BE2C (cell line): Measurements from ENCODE around the gene EZH2.

Source experiments
- DNase-seq: peaks from one replicate; pipeline ENCODE4 v3.0.0-alpha.2; 2020
- H3K27me3 ChIP-seq: fragments of 250-450 bp; sonication (Bioruptor Pico); 2 replicates; pipeline ENCODE4 v1.5.1; 2020; ENCODE audit warnings: mild to moderate bottlenecking
- H3K36me3 ChIP-seq: fragments of 250-450 bp; sonication (Bioruptor Pico); 2 replicates; pipeline ENCODE4 v1.5.1; 2020; ENCODE audit warnings: mild to moderate bottlenecking
- H3K4me1 ChIP-seq: fragments of 250-450 bp; sonication (Bioruptor Pico); 2 replicates; pipeline ENCODE4 v1.5.1; 2020
- H3K4me3 ChIP-seq: 2 replicates; pipeline ENCODE4 v1.5.1; 2011; ENCODE audit warnings: low read depth, low read length
- H3K9me3 ChIP-seq: fragments of 250-450 bp; sonication (Bioruptor Pico); 2 replicates; pipeline ENCODE4 v1.5.1; 2020
- CTCF ChIP-seq: IDR thresholded peaks from 2 replicates; pipeline ENCODE4 v1.5.1; 2012; ENCODE audit warnings: mild to moderate bottlenecking, low read depth, low read length

Gene EZH2

DNA sequence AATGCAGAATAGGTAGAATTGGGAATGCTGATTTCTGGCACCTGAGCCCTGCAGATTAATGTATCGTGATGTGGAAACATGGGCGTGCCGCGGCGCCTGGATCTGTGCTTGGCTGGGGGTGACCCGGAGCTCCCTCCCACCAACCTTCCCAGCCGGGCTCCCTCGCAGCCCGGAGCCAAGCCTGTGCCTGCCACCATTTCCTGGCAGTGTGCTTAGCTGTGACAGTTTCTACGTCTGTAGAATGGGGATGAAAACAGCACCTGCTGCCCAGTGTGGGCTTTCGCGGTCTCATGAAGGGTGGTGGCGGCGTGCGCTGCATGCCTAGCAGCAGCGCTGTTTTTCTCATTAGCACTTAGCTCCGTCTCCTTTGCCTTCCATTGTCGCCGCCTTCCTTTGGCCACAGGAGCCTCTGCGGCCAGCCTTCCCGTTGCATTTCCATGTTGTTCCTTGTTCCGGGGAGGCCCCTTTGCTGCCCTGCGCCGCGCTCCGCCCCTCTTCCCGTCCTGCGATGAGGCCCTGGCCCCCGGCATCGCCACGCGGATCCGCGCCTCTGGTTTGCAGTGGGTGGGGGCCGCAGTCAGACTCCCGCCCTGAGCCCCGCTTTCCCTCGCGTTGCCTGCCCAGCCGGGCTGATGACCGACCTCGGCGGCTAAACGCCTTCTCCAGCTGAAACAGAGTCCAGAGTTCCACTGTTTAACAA is 101.2 kb downstream of the EZH2 start:
- Histone ChIP-seq H3K4me3 (no peak overlapping the region), H3K27me3 (no peaks in the 10 kb centered on the region), H3K9me3 (no peaks in the 10 kb centered on the region), H3K4me1 (no peaks in the 10 kb centered on the region), H3K36me3 (peaks cover 30% of the 10 kb centered on the region)
- no peak for DNase-seq
- no peak for TF ChIP-seq CTCF

DNA sequence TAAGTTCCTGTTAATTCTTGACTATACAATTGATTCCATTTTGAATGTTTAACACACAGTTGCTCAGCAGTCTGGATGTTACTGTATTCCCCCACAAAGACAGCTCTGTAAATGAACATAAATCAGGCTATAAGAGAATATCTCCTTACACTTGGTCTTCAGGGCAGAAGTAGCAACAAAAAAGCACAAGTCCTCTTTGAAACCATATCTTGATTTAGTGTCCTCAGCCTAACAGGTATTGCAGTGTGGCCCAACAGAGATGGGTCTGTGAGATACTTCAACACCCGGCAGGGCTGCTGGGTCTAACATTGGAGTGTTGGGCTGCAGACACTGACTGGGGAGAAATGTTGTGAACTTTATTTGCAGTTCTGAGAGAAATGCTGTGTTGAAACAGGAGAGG is 109.6 kb downstream of the EZH2 start:
- no peak for DNase-seq
- H3K4me1 ChIP-seq = no peaks in the 10 kb centered on the region
- peaks cover 48% of the 10 kb centered on the region for H3K36me3 ChIP-seq
- H3K9me3 ChIP-seq = no peaks in the 10 kb centered on the region
- no peaks in the 10 kb centered on the region for H3K27me3 ChIP-seq
- H3K4me3 ChIP-seq = no peak overlapping the region
- TF ChIP-seq CTCF = no peak

DNA sequence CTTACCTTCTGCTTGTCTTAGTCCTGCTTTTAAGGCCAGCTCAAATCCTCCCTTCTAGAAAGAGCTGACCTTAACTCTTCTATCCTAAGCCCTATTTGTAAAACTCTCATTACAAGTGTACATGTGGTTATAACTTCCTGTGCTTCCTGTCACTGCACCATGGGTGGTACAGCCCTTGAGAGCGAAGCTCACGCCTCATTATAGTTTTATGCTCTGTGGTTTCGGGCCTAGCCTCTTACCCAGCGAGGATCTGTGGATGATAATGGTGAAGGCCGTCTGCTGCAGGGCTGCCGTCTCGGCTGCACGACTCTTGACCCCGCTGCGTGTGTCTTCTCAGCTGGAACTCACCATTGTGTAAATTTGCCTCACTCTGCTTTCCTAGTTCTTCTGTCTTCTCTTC is 110.8 kb downstream of the EZH2 start:
- TF ChIP-seq CTCF = no peak
- Histone ChIP-seq H3K4me1 (no peaks in the 10 kb centered on the region), H3K9me3 (no peaks in the 10 kb centered on the region), H3K36me3 (peaks cover 58% of the 10 kb centered on the region), H3K4me3 (no peak overlapping the region), H3K27me3 (no peaks in the 10 kb centered on the region)
- no peak for DNase-seq

DNA sequence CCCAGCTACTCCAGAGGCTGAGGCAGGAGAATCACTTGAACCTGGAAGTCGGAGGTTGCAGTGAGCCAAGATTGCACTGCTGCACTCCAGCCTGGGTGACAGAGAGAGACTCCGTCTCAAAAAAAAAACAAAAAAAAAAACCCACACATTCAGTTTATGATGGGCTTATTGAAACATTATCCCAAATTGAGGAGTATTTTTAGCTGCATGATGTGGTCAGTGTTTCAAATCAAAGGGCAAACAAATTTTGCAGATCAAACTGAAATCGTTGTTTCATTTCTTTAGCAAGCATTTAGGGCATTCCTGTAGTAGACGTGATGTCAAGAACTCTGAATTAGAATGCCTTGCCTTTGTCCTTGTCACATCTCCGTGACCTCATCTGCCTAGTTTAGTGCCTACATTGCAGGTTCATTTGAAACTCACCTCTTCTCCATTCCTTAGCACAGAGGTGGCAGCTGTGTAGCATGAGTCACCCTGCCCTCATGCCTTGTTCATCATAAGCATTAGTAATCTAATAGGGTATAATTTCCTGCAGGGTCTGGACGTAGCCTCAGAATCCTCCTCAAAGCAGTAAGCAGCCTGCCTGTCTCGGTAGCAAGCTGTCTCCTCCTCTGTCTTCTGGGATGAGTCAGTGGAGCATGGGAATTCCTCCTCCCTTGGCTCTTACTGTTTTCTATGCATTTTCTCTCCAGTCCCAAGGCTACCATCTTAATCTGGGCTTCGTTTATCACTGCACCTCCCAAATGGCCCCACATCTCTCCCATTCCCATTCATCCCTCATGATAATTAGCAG is 111.6 kb downstream of the EZH2 start:
- peaks cover 60% of the 10 kb centered on the region for H3K36me3 ChIP-seq
- peak; percentile 39 for DNase-seq

DNA sequence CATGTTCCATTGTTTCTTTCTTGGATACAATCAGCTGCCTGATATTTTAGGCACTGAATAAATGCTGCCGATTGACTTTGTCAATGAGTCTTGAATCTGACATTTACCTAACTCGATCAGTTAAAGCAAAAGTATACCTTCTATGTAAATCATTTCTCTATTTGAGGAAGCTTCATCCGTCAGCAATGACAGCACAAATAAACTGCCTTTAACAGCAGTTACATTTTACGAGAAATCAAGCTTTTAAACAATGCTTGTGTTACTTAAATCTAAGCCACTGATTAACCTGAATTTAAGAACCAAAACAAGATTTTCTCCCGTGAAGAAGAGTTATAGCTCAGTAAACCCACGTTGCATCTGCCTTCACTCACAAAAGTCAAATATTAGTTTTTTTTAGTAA is 114.1 kb downstream of the EZH2 start:
- H3K9me3 ChIP-seq = no peaks in the 10 kb centered on the region
- TF ChIP-seq CTCF = no peak
- no peaks in the 10 kb centered on the region for H3K4me1 ChIP-seq
- peaks cover 52% of the 10 kb centered on the region for H3K36me3 ChIP-seq
- H3K4me3 ChIP-seq = no peak overlapping the region
- DNase-seq = no peak
- H3K27me3 ChIP-seq = no peaks in the 10 kb centered on the region

More for the DNA sequence above, 111.6 kb downstream of the EZH2 start:
- Histone ChIP-seq H3K9me3 (no peaks in the 10 kb centered on the region), H3K4me3 (no peak overlapping the region), H3K4me1 (no peaks in the 10 kb centered on the region), H3K27me3 (no peaks in the 10 kb centered on the region)
- TF ChIP-seq CTCF = no peak

- Histone ChIP-seq H3K4me3 (no peak overlapping the region), H3K36me3 (peaks cover 19% of the 10 kb centered on the region), H3K9me3 (no peaks in the 10 kb centered on the region), H3K4me1 (no peaks in the 10 kb centered on the region), H3K27me3 (no peaks in the 10 kb centered on the region)
- no peak for DNase-seq
- TF ChIP-seq CTCF = no peak
These were observed 120.5 kb downstream of the EZH2 start for GRCh38 chr7:148763622-148764021.
